Liver (tissue), 9 donors: ENCODE measurements around the gene APOL2. TPM values are rescaled to one million over a fixed set of nuclear protein-coding genes. Genes with fewer than 3 reads are reported as not detected.
A peak's percentile ranks its signal among the peaks of the same experiment; 100 is the strongest.
"Not testable (repeated sequence)": the region's sequence is repeated elsewhere in the genome, so short reads cannot be mapped to it uniquely, and the experiment has no call there.

ENCODE experiments used
- DNase-seq: peaks from one replicate; pipeline ENCODE4 v3.0.0-alpha.2; 2017; ENCODE audit warnings: low spot score
- H3K27ac ChIP-seq, 2 donors: one replicate each; pipeline ENCODE4 v1.7.0; 2013; ENCODE audit warnings: inconsistent platforms in 2 of 2, low read length in 2 of 2, control low read depth in 1 of 2, low read depth in 1 of 2, mild to moderate bottlenecking in 1 of 2
- H3K27me3 ChIP-seq, 4 donors: one replicate each; pipeline versions ENCODE4 v1.6.1 to v1.7.0; 2013; ENCODE audit warnings: low read length in 3 of 4, inconsistent platforms in 1 of 4, mild to moderate bottlenecking in 1 of 4, moderate library complexity in 1 of 4; ENCODE audit not compliant: control insufficient read depth in 4 of 4, insufficient read depth in 4 of 4
- H3K36me3 ChIP-seq, 4 donors: one replicate each; pipeline versions ENCODE4 v1.6.1 to v1.7.0; 2013; ENCODE audit warnings: low read length in 3 of 4, mild to moderate bottlenecking in 3 of 4, low read depth in 1 of 4, moderate library complexity in 1 of 4; ENCODE audit not compliant: control insufficient read depth in 4 of 4, insufficient read depth in 3 of 4
- H3K4me1 ChIP-seq, 4 donors: one replicate each; pipeline versions ENCODE4 v1.6.1 to v1.7.0; 2013; ENCODE audit warnings: low read length in 3 of 4, mild to moderate bottlenecking in 3 of 4, moderate library complexity in 1 of 4; ENCODE audit not compliant: control insufficient read depth in 4 of 4, insufficient read depth in 4 of 4
- H3K4me3 ChIP-seq, 3 donors: one replicate each; pipeline versions ENCODE4 v1.6.1 to v1.7.0; 2013; ENCODE audit warnings: low read length in 3 of 3, control low read depth in 1 of 3, low read depth in 1 of 3, mild to moderate bottlenecking in 1 of 3
- H3K9ac ChIP-seq, 2 donors: one replicate each; pipeline ENCODE4 v1.7.0; 2013; ENCODE audit warnings: low read length in 2 of 2, mild to moderate bottlenecking in 2 of 2, moderate library complexity in 2 of 2, control low read depth in 1 of 2, low read depth in 1 of 2
- H3K9me3 ChIP-seq, 4 donors: one replicate each; pipeline versions ENCODE4 v1.6.1 to v1.7.0; 2013; ENCODE audit warnings: low read length in 3 of 4; ENCODE audit not compliant: control insufficient read depth in 4 of 4
- ATF3 ChIP-seq: IDR thresholded peaks from 2 replicates; pipeline ENCODE4 v1.6.1; 2016; ENCODE audit warnings: antibody characterized with exemption
- CTCF ChIP-seq: fragments of 150-350 bp; IDR thresholded peaks from 2 replicates; pipeline ENCODE4 v1.5.1; 2017; ENCODE audit warnings: improper control_type of control experiment, low read depth, low read length; ENCODE audit not compliant: missing input control
- EGR1 ChIP-seq, 2 donors: IDR thresholded peaks; 2 replicates each; pipeline ENCODE4 v1.6.1; 2016 to 2018; ENCODE audit warnings: antibody characterized with exemption in 2 of 2, low read depth in 2 of 2
- FOXA1 ChIP-seq: IDR thresholded peaks from 2 replicates; pipeline ENCODE4 v1.6.1; 2016; ENCODE audit warnings: antibody characterized with exemption
- GABPA ChIP-seq, 2 donors: IDR thresholded peaks in 1 of 2; conservative IDR thresholded peaks in 1 of 2; 2 replicates each; pipeline ENCODE4 v1.6.1; 2016; ENCODE audit warnings: antibody characterized with exemption in 2 of 2, mild to moderate bottlenecking in 1 of 2, moderate library complexity in 1 of 2
- HNF4A ChIP-seq, 2 donors: conservative IDR thresholded peaks; 2 replicates each; pipeline ENCODE4 v1.6.1; 2016; ENCODE audit warnings: antibody characterized with exemption in 2 of 2, mild to moderate bottlenecking in 2 of 2
- HNF4G ChIP-seq: IDR thresholded peaks from 2 replicates; pipeline ENCODE4 v1.6.1; 2016; ENCODE audit warnings: antibody characterized with exemption
- JUND ChIP-seq, 2 donors: IDR thresholded peaks; 2 replicates each; pipeline ENCODE4 v1.6.1; 2016; ENCODE audit warnings: antibody characterized with exemption in 2 of 2
- MAX ChIP-seq: IDR thresholded peaks from 2 replicates; pipeline ENCODE4 v1.6.1; 2016; ENCODE audit warnings: antibody characterized with exemption
- NR2F2 ChIP-seq: IDR thresholded peaks from 2 replicates; pipeline ENCODE4 v1.6.1; 2016; ENCODE audit warnings: antibody characterized with exemption
- RAD21 ChIP-seq, 2 donors: IDR thresholded peaks; 2 replicates each; pipeline ENCODE4 v1.6.1; 2016; ENCODE audit warnings: antibody characterized with exemption in 2 of 2, mild to moderate bottlenecking in 2 of 2
- REST ChIP-seq: IDR thresholded peaks from 2 replicates; pipeline ENCODE4 v1.6.1; 2016; ENCODE audit warnings: antibody characterized with exemption, mild to moderate bottlenecking
- RXRA ChIP-seq, 2 donors: IDR thresholded peaks; 2 replicates each; pipeline ENCODE4 v1.6.1; 2017 to 2018; ENCODE audit warnings: antibody characterized with exemption in 2 of 2, mild to moderate bottlenecking in 1 of 2
- SP1 ChIP-seq: IDR thresholded peaks from 2 replicates; pipeline ENCODE4 v1.6.1; 2018; ENCODE audit warnings: antibody characterized with exemption, mild to moderate bottlenecking
- TAF1 ChIP-seq: conservative IDR thresholded peaks from 2 replicates; pipeline ENCODE4 v1.6.1; 2016; ENCODE audit warnings: antibody characterized with exemption, mild to moderate bottlenecking
- YY1 ChIP-seq: IDR thresholded peaks from 2 replicates; pipeline ENCODE4 v1.6.1; 2016; ENCODE audit warnings: antibody characterized with exemption, mild to moderate bottlenecking
- ZBTB33 ChIP-seq: IDR thresholded peaks from 2 replicates; pipeline ENCODE4 v1.6.1; 2016; ENCODE audit warnings: antibody characterized with exemption
- whole genome bisulfite sequencing: extraction: QIAGEN DNeasy Blood & Tissue Kit; methylation state at CpG from one replicate; pipeline ENCODE4 v1.1.7; 2013; 5-methylcytosine and 5-hydroxymethylcytosine counted together
- polyA plus RNA-seq, 2 donors: library from polyadenylated mRNA; stranded (reverse) in 1 of 2; unstranded in 1 of 2; fragments of 200-250 nt in 1 of 2; fragments of >200 nt in 1 of 2; fragmentation: Nextera tagmentation in 1 of 2; extraction: Ambion mirVana in 1 of 2; gene quantifications; one replicate each; pipeline versions ENCODE4 v1.2.1 to v1.2.3, GENCODE V29; 2013 to 2015
- total RNA-seq, 2 donors: library from RNA; depleted of rRNA; stranded (reverse); fragments of >200 nt; gene quantifications; one replicate each; pipeline ENCODE4 v1.2.3, GENCODE V29; 2014
- donor health status: healthy.
- donor health status: healthy.
- donor health status: healthy.
- donor health status: healthy.
- donor health status: healthy.

The APOL2 gene
- total and polyA plus RNA-seq, 4 donors = 14.3 to 77.2 (median 21.7) TPM

GRCh38 chr22:36208162-36208765 lies 31.1 kb downstream of the APOL2 start:
- Histone ChIP-seq H3K4me1 (peaks cover 3 to 27% (median 19%) of the 10 kb centered on the region in 4 donors), H3K36me3 (no peaks in the 10 kb centered on the region), H3K9me3 (no peaks in the 10 kb centered on the region), H3K4me3 (no peak overlapping the region), H3K9ac (no peak overlapping the region), H3K27me3 (no peaks in the 10 kb centered on the region), H3K27ac (peak overlapping the region in 1 of 2 donors; percentile 7)
- no peak for TF ChIP-seq RAD21 (IDR thresholded peaks at IDR 0.05)
- TF ChIP-seq RXRA (IDR thresholded peaks at IDR 0.05) = no peak
- TF ChIP-seq HNF4A (conservative IDR thresholded peaks at IDR 0.05) = no peak
- TF ChIP-seq YY1 = no peak
- TF ChIP-seq FOXA1 = no peak
- TF ChIP-seq HNF4G = no peak
- TF ChIP-seq EGR1 (IDR thresholded peaks at IDR 0.05; ENCODE audit: low read depth in 2 of 2) = no peak
- no peak for TF ChIP-seq TAF1
- TF ChIP-seq MAX = no peak
- TF ChIP-seq SP1 = no peak
- TF ChIP-seq GABPA (IDR thresholded peaks at IDR 0.05 in 1 of 2, conservative IDR thresholded peaks at IDR 0.05 in 1 of 2) = no peak
- TF ChIP-seq JUND (IDR thresholded peaks at IDR 0.05) = no peak
- no peak for TF ChIP-seq NR2F2
- no peak for TF ChIP-seq CTCF
- WGBS = 12% methylated on average over 1 of the region's 1 CpG
- DNase-seq = no peak

- H3K27me3 ChIP-seq = no peaks in the 10 kb centered on the region
- no peak overlapping the region for H3K9ac ChIP-seq
- TF ChIP-seq HNF4G (no peak), ZBTB33 (no peak), NR2F2 (no peak), FOXA1 (no peak), EGR1 (IDR thresholded peaks at IDR 0.05; ENCODE audit: low read depth in 2 of 2) (no peak), RXRA (IDR thresholded peaks at IDR 0.05) (no peak), TAF1 (no peak), GABPA (IDR thresholded peaks at IDR 0.05 in 1 of 2, conservative IDR thresholded peaks at IDR 0.05 in 1 of 2) (no peak), ATF3 (no peak), HNF4A (conservative IDR thresholded peaks at IDR 0.05) (no peak), CTCF (no peak), YY1 (no peak), JUND (IDR thresholded peaks at IDR 0.05) (no peak), REST (no peak)
- H3K4me1 ChIP-seq = peaks cover 4 to 31% (median 21%) of the 10 kb centered on the region in 4 donors
- DNase-seq = no peak
- H3K27ac ChIP-seq = no peak overlapping the region
- H3K4me3 ChIP-seq = no peak overlapping the region
- WGBS = 98% methylated on average over 1 of the region's 1 CpG
- no peaks in the 10 kb centered on the region for H3K36me3 ChIP-seq
- H3K9me3 ChIP-seq = no peaks in the 10 kb centered on the region
Observed at GRCh38 chr22:36206255-36206654, 33.1 kb downstream of the APOL2 start.

- not testable (repeated sequence) for H3K9me3 ChIP-seq, H3K4me3 ChIP-seq, DNase-seq, H3K27me3 ChIP-seq, H3K36me3 ChIP-seq, H3K9ac ChIP-seq, H3K27ac ChIP-seq
- peaks cover 4 to 28% (median 19%) of the 10 kb centered on the region in 4 donors for H3K4me1 ChIP-seq
- 64% methylated on average over 5 of the region's 5 CpGs for WGBS
Observed at GRCh38 chr22:36205573-36205972, 33.8 kb downstream of the APOL2 start.
